Retinal pigment epithelial cell (primary cell): Measurements from ENCODE around the gene SLC16A7.

Experiments used
- DNase-seq: peaks from one replicate; pipeline ENCODE4 v3.0.0-alpha.2; 2010; ENCODE audit warnings: low read depth
- H3K4me3 ChIP-seq: 2 replicates; pipeline ENCODE4 v1.5.1; 2011; ENCODE audit warnings: mild to moderate bottlenecking, low read length, control low read depth, moderate library complexity
- TF ChIP-seq, protein P1 (sequence below): conservative IDR thresholded peaks from 2 replicates; pipeline ENCODE4 v1.5.1; 2011; ENCODE audit warnings: low read depth, low read length, control low read depth, inconsistent platforms

SLC16A7 gene

GRCh38 chr12:59620326-59620725 is 24.5 kb downstream of the SLC16A7 start:
- TF ChIP-seq, protein P1, sequence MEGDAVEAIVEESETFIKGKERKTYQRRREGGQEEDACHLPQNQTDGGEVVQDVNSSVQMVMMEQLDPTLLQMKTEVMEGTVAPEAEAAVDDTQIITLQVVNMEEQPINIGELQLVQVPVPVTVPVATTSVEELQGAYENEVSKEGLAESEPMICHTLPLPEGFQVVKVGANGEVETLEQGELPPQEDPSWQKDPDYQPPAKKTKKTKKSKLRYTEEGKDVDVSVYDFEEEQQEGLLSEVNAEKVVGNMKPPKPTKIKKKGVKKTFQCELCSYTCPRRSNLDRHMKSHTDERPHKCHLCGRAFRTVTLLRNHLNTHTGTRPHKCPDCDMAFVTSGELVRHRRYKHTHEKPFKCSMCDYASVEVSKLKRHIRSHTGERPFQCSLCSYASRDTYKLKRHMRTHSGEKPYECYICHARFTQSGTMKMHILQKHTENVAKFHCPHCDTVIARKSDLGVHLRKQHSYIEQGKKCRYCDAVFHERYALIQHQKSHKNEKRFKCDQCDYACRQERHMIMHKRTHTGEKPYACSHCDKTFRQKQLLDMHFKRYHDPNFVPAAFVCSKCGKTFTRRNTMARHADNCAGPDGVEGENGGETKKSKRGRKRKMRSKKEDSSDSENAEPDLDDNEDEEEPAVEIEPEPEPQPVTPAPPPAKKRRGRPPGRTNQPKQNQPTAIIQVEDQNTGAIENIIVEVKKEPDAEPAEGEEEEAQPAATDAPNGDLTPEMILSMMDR, result no peak

DNA sequence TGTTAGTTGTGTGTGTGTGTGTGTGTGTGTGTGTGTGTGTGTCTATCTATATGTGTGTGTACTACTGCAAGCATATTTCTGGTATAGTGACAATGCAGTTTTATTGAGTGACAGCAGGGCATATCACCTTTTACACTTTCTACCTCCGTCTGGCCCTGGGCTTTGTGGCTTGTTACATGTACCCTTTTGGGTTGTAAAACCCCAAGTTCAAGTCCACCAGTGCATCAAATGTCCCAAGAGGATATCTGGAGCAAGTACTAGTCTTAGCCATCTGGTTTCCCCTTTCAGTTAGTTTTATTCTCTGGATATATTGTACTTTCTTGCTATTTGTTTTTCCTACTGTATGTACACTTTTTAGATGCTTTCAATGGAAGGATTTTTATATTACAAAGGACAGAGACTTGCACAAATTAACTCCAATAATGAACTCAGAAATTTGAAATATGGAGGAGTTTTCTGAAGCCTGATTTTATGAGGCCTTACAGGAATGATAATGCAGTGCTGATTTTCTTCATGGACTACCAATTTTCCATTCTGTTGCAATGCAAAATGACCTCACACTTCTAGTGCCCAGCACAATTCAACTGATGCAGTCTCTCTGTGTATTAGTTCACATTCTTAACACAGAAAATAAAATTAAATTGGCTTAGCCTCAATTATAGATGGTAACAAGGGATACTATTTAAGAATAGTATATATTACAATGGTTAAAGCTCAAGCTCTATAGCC is 29.1 kb downstream of the SLC16A7 start:
- H3K4me3 ChIP-seq, result no peak overlapping the region
- TF ChIP-seq, protein P1, result no peak
- DNase-seq, result no peak

More at GRCh38 chr12:59620326-59620725, 24.5 kb downstream of the SLC16A7 start:
- no peak overlapping the region for H3K4me3 ChIP-seq
- no peak for DNase-seq

GRCh38 chr12:59626382-59626781 is 30.6 kb downstream of the SLC16A7 start:
- TF ChIP-seq, protein P1, result no peak
- no peak overlapping the region for H3K4me3 ChIP-seq
- no peak for DNase-seq

DNA sequence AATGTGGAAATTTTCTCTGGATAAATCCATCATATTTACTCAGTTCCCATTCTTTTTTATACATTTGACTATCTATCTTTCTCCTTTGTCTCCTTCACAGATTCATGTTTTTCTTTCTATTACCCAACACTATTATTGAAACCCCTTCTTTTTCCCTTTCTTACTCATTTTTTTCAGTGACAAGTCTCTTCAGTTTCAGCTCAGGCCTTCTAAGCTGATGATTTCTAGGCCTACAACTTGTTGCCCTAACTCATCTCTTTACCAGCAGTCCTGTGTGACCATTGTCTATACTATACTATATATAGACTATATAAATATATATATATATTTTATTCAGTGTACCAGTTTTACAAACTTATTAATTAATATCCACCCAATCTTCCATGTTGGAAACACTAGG is 31.8 kb downstream of the SLC16A7 start:
- TF ChIP-seq, protein P1, result no peak
- DNase-seq, result no peak
- no peak overlapping the region for H3K4me3 ChIP-seq

DNA sequence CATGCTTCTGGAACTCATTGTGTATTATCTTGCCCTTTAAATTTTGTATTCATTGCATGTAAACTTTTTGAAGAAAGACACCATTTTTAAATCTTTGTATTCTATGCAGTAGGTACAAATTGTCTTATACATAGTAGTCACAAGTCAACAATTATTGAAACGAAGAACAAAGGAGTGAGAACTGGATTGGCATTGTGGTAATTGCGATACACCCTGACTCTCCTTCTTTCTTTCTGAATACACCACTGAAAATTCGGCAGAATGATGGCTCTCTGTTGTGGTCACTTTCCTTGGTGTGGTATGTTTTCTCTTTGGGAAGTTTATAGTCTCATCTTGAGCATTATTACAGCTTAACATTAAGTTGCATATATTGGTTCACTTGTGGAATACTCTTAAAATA is 34.1 kb downstream of the SLC16A7 start:
- no peak for DNase-seq
- H3K4me3 ChIP-seq, result no peak overlapping the region
- TF ChIP-seq, protein P1, result no peak

DNA sequence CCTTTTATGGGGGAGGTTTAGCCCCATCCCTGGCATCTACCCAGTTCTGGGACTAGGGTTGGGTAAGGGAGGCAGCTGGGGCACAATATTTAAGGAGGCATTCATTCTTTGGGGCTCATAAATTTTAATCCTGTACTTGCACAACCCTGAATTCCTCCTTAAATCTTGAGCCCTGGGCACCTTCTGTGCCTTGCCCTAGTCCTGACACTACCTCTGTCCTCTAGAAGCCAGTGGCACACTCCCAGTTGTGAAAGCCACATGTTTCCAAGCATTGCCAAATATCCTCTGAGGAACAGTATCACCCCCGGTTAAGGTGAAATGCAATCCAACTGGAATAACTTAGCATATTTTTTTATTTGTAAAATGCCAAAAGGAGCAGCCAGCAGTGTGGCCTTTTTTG is 36.6 kb downstream of the SLC16A7 start:
- no peak for DNase-seq
- H3K4me3 ChIP-seq, result no peak overlapping the region
- TF ChIP-seq, protein P1, result no peak

- no peak overlapping the region for H3K4me3 ChIP-seq
- TF ChIP-seq, protein P1, result no peak
- no peak for DNase-seq
Observed at GRCh38 chr12:59634254-59634653, 38.4 kb downstream of the SLC16A7 start.
